Skeletal muscle cell (primary cell): ENCODE results near the gene FOXD4L1.
"Not testable (repeated sequence)": the region's sequence is repeated elsewhere in the genome, so short reads cannot be mapped to it uniquely, and the experiment has no call there.

Source experiments
- DNase-seq: peaks from one replicate; pipeline ENCODE4 v3.0.0-alpha.2; 2010; ENCODE audit warnings: low read depth
- H3K4me3 ChIP-seq: 2 replicates; pipeline ENCODE4 v1.5.1; 2011; ENCODE audit warnings: low read depth, mild to moderate bottlenecking, control low read depth, low read length, moderate library complexity

FOXD4L1 gene

GRCh38 chr2:113520837-113521236 is 22.4 kb downstream of the FOXD4L1 start:
- not testable (repeated sequence) for DNase-seq, H3K4me3 ChIP-seq

- H3K4me3 ChIP-seq, DNase-seq: not testable (repeated sequence)
These were observed 23.0 kb downstream of the FOXD4L1 start for GRCh38 chr2:113521492-113521891.

- H3K4me3 ChIP-seq, DNase-seq: not testable (repeated sequence)
These were observed 26.5 kb downstream of the FOXD4L1 start for GRCh38 chr2:113524986-113525385.

- not testable (repeated sequence) for H3K4me3 ChIP-seq, DNase-seq
These were observed 29.0 kb downstream of the FOXD4L1 start for GRCh38 chr2:113527350-113528045.

GRCh38 chr2:113528126-113528525 is 29.7 kb downstream of the FOXD4L1 start:
- not testable (repeated sequence) for H3K4me3 ChIP-seq, DNase-seq

- DNase-seq, H3K4me3 ChIP-seq: not testable (repeated sequence)
These were observed 30.4 kb downstream of the FOXD4L1 start for GRCh38 chr2:113528904-113529303.

- not testable (repeated sequence) for H3K4me3 ChIP-seq, DNase-seq
These were observed 34.5 kb downstream of the FOXD4L1 start for GRCh38 chr2:113532991-113533390.

- H3K4me3 ChIP-seq, DNase-seq: not testable (repeated sequence)
These were observed 38.1 kb downstream of the FOXD4L1 start for GRCh38 chr2:113536573-113536972.

- DNase-seq, H3K4me3 ChIP-seq: not testable (repeated sequence)
These were observed 42.4 kb downstream of the FOXD4L1 start for GRCh38 chr2:113540834-113541203.

- not testable (repeated sequence) for DNase-seq
- peak overlapping the region; percentile 49 for H3K4me3 ChIP-seq
These were observed 42.9 kb downstream of the FOXD4L1 start for GRCh38 chr2:113541204-113541975.

- peak overlapping the region; percentile 49 for H3K4me3 ChIP-seq
- DNase-seq, result not testable (repeated sequence)
These were observed 43.6 kb downstream of the FOXD4L1 start for GRCh38 chr2:113541976-113542485.

GRCh38 chr2:113542529-113542928 is 44.1 kb downstream of the FOXD4L1 start:
- H3K4me3 ChIP-seq, result not testable (repeated sequence)

More at GRCh38 chr2:113542529-113542928, 44.1 kb downstream of the FOXD4L1 start:
- not testable (repeated sequence) for DNase-seq
